GM04504 (cell line): ENCODE results near the gene SIDT2.
"Not testable (repeated sequence)": the region's sequence is repeated elsewhere in the genome, so short reads cannot be mapped to it uniquely, and the experiment has no call there.

Experiments
- DNase-seq: peaks from one replicate; pipeline ENCODE4 v3.0.0-alpha.2; 2012; ENCODE audit warnings: low read depth

SIDT2 gene

DNA sequence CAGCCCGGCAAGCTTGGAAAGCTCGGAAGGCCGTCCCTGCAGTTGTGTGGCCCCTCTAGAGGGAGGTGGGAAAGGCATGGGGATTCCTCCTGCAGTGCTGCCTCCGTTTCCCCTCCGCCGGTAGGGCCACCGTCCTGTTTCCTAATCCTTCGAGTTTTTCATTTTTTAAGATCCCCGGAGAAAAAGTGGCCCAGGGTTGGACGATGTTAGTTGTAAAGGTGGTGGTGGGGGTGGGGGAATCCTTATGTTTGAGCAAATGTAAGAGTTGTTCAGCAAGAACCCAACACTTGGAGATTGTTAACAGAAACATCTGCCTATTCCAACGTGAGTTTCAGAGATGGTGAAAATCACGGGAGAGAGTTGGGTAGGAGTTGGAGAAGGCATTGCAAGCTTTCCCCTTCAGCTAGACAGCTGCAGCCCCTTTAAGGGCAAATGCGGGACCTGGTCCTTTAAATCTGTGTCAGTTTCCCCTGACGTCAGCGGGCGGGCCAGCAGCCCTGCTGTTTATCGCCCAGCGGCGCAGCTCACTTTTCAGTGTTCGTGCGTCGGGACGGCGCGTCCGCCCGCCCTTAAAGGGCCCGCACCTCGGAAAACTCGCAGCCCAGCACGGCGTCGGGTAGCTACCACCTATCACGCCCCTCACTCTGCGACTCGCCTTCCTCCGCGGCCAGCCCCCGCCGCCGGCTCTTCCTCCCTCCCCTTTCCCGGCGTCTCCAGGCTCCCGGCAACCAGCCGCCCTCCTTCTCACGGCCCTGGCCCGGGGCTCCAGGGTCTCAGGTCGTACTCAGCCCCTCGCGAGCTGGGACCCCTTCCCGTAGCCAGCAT, at the start of gene SIDT2:
Gene SIDT2, plus strand, starts transcription at position 534 of the 825 bp plus-strand sequence. CDS start 521 bp downstream, outside the sequence.
- peak; percentile 73 for DNase-seq

DNA sequence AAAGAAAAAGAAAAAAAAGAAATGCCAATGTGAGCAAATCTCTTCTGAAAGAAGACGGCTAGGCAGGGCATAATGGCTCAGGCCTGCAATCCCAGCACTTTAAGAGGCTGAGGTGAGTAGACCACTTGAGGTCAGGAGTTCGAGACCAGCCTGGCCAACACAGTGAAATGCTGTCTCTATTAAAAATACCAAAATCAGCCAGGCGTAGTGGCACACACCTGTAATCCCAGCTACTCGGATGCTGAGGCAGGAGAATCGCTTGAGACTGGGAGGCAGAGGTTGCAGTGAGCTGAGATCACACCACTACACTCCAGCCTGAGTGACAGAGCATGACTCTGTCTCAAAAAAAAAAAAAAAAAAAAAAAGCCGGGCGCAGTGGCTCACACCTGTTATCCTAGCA, 48.1 kb upstream of the SIDT2 start:
- not testable (repeated sequence) for DNase-seq

DNA sequence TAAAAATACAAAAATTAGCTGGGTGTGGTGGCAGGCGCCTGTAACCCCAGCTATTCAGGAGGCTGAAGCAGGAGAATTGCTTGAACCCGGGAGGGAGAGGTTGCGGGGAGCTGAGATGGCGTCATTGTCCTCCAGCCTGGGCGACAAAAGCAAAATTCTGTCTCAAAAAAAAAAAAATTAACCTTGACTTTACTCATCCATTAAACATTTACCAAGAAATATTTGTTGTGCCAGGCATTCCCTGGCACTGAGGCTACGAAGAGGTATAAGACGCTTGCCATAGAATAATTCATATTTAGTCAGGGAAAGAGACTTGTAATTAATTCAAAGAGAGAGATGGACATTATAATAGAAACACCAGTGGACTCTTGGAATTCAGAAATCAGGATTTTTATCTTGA, 47.7 kb upstream of the SIDT2 start:
- no peak for DNase-seq

DNA sequence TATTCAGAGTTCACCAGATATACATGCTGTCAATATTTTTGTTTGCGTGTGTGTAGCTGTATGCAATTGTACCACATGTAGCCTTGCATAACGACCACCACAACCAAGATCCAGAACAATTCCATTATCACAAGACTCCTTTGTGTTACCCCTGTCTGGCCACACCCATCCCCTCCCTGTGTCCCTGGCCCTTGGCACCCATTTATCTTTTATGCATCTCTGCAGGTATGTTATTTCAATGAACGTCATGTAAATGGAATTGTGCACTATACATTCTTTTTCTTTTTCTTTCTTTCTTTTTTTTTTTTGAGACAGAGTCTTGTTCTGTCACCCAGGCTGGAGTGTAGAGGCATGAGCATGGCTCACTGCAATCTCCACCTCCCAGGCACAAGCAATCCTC, 44.1 kb upstream of the SIDT2 start:
- DNase-seq, result no peak

DNA sequence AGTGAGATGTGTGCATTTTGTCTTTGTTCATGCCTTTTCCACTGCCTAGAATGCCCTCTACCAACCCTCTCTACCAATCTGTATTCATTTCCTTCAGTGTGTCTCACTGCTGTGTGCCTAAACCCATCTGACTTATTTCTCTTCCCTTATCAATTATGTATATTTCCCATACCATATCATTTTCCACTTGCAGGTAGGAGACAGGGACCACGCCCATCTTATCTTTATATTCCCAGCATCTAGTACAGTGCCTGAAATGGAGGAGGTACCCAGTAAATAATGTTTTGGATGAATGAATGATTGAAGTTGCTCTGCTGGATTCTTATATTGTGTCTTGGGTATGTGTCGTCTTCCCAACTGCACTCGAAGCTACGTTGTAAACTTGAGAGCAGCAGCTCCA, 43.6 kb upstream of the SIDT2 start:
- not testable (repeated sequence) for DNase-seq

DNA sequence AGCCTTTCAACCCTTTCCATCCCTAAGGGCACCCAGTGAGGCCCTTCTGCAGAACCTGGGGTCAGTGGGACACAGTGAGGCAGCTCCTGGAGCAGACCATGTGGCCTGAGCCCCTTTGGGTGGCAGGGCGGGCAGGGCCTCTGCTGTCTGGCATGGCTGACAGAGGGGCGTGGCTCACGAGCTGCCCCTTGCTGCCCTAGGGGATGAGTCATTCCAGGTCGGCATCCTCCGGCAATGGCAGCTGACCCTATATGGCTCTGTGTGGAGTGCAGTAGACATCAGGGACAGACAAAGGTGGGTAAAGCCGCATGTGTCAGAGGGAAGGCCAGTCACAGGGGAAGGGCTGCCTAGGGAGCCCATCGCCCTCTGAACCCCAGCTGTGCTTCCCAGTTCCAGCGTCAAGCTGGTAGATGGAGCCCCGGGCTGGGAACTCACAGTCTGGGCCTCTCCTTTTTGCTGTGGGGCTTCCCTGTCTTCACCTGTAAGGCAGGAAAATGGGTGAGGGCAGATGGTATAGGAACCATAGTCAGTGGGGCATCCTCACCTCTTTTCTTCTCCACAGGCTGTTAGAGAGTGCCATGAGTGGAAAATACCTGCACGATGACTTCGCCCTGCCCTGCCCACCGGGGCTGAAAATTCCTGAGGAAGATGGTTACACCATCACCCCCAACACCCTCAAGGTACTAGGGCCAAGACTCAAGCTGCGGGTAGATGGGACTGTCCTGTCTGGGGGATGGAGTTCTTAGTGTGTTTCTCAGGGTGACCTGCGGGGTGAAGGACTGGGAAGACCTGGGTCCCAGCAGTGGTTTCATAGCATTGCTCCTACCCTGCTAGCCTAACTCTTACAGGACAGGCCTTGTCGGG, 41.1 kb upstream of the SIDT2 start:
- DNase-seq, result not testable (repeated sequence)

DNA sequence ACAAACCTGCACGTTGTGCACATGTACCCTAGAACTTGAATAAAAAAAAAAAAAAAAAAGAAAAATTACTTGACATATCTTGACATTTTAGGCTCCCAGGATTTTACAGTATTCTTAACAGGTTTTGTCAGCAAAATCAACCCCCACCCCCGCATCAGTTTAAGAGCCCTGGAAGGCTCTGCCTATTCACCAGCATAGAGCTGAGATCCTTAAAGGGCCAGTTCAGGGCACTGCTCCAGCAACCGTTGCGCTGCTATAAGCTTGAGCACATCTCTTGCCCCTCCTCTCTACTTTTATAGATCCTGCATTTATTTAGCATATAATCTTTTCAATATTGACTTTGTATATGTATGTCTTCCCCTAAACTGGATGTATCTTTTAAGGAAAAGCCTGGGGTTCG, 35.2 kb upstream of the SIDT2 start:
- no peak for DNase-seq

DNA sequence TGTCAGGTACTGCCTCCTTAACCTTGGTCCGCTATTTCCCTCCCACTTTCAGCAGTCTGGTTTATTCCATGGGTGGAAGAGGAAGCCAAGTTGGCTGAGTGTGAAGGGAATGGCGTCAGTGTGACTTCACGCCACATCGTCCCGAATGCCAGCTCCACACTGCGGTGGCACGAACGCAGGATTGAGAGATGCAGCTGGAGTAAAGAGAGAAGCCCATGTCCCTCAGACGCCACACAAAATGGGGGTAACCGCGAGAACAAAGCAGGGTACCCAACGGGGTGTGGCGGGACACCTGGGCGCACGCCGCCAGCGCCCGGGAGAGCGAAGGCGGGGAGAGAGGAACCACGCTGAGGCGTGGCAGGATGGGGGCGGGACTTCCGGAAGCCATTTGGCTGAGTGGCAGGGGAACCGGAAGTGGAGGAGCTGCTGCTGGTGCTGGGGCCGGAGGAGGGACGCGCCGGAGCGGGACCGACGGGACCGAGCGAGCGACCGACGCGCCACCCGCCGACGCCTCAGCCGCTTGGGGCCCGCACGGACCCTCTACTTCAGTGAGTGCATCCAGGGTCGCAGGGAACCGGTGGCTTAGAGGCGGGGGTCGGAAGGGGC, 34.6 kb upstream of the SIDT2 start, which contains the start of gene PAFAH1B2:
Gene PAFAH1B2, plus strand, starts transcription at position 417 of the 606 bp plus-strand sequence. CDS start 8,161 bp downstream, outside the sequence.
- peak; percentile 74 for DNase-seq

DNA sequence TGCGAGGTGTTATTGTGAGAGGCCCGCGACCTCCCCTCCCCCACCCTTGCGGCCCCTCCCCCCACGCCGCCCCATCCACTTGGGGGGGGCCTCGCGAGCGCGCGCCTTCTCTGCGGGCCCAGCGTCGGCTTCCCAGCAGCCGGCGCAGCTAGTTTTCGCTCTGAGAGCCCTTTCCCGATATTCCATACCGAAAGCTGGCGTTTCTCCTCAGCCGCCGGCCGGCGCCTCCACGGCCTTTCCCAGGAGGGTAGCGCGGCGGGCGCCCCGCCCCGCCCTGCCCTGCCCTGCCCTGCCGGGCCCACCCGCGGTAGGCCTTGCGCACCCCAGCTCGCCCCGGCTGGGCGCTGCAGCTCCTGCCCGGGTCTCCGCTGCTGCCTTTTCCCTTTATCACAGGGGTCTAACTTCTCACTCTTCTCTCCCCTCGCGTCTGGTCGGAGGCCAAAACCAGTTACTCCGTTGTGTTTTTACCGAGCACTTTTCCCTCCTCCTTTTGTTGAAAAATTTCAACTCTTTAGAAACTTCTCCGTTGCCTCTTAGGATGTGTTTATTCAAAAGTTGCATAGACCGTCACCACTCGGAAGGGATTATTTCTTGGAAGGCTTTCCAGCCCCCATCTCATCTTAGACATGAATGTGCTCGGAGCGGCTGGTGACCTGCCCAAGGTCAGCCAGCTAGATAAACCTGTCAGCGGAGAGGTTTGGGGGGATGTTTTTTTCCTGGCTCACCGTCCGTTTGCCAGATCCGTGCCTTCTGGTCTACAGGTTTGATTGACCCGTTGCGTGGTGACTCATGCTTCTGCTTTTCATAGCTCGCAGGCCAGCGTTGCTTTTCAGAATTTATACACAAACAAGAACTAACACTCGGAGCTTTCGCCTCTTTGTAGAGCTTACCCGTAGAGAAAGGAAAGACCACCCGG, 33.8 kb upstream of the SIDT2 start:
- no peak for DNase-seq

DNA sequence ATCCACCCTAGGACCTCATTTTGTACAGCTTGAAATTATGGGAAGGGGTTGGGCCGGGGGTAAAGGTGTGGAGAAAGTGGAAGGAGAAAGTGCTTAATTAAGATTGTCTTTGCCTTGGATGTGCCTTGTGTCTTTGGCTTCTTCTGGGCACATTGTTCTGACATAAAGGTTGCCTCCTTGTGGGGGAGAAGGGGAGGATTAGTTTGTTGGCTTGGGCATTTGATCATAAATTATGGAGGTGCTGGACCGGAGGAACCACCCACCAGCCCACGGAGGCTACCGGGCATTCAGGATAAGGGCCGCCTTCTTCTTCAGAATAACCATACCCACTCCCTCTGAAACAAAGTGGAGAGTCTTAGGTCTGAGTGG, 33.2 kb upstream of the SIDT2 start:
- no peak for DNase-seq

DNA sequence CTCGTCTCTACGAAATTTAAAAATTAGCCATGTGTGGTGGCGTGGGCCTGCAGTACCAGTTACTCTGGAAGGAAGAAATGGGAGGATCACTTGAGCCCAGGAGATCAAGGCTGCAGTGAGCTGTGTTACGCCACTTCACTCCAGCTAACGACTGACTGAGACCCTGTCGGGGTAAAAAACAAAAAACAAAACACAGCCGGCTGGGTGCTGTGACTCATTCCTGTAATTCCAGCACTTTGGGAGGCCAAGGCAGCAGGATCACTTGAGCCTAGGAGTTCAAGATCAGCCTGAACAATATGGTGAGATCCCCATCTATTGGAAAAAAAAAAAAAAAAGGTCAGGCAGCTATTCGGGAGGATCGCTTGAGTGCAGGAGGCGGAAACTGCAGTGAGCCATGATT, 32.0 kb upstream of the SIDT2 start:
- DNase-seq, result no peak

DNA sequence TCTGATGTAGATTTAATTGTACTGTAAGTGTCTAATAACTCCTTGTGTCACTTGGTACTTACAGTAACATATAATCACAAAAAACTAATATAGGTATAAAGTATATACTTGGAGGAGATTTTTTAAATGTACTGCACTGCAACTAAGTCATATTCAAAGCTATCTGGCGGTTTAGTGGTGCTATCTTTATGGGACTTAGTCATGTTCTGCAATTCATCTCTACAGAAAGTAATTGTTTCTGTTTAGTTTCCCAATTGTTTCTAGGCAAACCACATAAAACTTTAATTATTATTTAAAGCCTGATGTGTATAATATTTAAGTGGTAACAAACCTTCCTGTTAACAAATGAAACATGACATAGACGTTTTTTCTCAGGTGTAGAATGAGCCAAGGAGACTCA, 26.5 kb upstream of the SIDT2 start:
- no peak for DNase-seq

DNA sequence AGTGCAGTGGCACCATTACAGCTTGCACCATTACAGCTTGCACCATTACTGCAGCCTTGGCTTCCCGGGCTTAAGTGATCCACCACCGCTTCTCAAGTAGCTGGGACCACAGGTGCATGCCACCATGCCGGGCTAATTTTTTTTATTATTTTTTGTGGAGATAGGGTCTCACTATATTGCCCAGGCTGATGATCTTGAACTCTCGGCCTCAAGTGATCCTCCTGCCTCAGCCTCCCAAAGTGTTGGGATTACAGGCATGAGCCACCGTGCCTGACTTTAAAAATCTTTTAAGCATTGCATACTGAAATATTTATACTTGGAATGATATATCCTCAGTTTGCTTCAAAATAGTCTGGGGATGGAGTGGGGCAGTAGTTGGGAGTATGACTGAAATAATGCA, 24.1 kb upstream of the SIDT2 start:
- no peak for DNase-seq

DNA sequence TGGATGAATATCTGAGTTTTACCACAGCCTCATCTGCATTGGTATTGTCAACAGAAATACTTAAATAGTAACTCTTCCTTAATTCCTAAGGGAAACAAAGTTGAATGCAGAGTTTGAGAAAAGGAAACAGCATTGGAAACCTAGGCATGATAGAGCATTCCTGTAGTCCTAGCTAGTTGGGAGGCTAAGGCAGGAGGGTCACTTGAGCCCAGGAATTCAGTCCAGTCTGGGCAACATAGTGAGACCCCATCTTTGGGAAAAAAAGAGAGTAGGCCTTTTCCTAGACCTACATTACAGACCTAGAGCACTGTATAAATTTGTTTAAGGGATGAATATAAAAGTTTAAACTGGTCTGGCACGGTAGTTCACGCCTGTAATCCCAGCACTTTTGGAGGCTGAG, 21.0 kb upstream of the SIDT2 start:
- DNase-seq, result no peak

DNA sequence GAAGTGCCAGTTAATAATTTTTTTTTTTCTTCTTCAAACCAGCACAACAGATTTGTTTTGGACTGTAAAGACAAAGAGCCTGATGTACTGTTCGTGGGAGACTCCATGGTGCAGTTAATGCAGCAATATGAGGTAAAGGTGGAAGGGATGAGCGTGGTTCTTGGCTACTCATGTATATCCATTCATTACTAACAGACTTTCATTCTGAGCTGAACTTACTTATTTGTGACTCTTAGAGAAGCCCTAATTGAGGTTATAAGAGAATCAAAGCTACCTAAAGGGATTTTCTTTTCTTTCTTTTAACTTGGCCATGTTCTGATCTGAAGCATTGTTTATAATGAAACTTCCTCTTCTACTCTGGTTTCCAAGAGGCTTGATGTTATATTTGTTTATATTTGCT, 18.7 kb upstream of the SIDT2 start:
- DNase-seq, result no peak

DNA sequence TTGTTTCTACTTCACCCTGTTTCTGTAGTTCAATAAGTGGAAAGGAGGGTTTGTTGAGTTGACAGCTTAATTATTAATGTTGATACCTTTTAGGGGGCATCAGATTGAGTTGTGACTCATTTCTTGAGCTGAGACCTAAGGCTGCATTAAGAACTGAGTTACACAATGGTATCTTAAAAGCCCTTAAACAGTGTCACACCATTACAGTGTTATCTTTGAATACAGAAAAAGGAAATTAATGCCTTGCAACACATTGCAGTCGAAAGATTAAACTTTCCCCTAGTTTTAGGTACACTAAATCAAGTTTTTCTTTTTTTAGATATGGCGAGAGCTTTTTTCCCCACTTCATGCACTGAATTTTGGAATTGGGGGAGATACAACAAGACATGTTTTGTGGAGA, 17.7 kb upstream of the SIDT2 start:
- no peak for DNase-seq

DNA sequence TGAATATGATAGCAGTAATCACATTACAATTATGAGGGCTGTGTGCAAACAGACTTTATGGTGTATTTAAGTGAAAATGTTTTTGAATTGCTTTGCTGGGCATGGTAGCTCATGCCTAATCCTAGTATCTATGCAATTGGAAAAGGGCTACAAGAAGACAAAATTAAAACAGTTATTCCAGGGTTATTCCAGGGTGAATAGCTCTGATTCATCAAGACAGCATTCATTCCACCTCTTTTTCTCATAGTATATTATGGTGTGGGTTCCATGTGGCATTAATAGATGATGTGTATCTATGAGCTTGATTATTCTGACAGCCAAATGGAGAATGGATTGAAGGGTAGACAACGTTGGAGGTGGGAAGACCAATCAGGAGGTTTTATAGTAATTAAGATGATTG, 12.1 kb upstream of the SIDT2 start:
- DNase-seq, result no peak

DNA sequence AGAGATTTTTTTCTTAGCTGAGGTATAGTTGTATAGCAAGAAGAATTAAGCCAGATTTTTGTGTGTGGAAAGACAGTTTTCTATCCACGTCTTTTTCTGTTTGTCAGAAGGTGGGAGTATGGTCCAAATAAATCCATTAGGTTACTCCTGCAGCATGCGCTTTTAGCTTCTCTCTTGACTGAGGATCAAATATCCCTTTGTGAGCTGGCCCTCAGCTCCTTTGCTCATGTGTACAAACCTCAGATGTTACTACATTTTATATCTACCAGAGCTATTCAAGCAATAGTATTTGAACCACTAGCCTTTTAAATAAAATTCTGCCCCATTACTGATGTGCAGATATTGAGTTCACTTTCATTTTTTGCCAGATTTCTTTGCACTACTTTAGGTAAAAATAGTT, 8.8 kb upstream of the SIDT2 start:
- DNase-seq, result no peak

DNA sequence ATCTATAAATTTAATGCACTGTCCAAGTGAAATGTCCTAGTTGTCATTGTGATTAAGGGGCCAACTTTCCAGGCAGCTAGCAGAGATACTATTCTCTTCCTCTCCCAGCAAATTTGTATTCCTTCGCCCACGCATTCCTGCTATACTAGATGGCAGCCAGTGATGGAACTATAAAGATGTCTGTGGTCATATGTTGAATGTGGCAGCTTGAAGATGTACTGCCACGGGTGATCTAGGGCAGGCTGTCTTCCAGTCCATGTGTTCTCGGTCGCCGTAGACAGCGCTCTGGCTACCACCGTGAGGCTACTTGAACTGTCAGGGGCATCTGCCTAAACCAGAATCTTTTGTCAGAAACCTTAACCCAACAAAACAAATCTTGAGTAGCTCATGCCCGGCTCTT, 8.3 kb upstream of the SIDT2 start:
- DNase-seq, result no peak

DNA sequence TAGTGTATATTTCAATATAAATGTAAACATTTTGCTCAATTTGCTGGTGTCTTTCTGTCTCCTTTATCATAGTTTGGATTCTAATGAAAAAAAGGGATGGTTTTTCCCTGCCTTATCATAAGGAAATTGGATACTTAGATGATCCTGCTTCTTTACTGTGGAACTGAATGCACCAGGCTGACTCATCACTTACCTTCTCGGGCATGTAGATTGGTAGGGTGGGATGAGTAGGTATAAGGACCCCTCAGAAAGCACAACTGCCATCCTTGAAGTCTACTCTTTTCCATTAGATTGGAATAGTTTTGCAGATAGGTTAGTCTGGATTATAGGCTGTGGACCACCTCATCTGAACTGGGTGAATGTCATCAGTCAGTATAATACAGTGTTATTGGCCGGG, 7.5 kb upstream of the SIDT2 start:
- DNase-seq, result no peak

DNA sequence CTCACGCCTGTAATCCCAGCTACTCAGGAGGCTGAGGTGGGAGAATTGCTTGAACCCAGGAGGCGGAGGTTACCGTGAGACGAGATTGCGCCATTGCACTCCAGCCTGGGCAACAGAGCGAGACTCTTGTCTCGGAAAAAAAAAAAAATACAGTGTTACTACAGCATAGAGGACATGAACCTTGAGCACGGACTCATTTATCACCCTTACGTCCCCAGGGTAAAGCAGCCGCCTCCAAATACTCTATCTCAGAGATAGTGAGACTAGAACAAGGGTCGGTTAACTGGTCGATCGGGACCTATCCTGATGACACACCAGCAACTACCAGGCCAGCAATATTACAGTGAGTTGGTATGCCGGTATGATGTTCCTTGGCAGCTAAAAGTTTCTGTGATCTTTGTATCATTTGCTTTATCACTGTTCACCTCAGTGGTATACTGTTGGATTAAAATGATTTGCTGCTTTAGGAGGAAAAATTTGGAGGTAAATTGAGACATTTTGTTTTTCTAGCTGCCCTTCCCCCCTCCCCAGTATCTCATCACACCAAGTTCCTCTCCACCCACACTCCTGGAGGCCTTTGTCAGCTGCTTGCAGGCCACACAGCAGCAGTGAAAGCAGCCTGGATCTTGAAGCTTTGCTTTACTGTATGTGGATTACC, 7.0 kb upstream of the SIDT2 start:
- DNase-seq, result no peak
